ENCODE measurements around the gene SPEN.

DNA sequence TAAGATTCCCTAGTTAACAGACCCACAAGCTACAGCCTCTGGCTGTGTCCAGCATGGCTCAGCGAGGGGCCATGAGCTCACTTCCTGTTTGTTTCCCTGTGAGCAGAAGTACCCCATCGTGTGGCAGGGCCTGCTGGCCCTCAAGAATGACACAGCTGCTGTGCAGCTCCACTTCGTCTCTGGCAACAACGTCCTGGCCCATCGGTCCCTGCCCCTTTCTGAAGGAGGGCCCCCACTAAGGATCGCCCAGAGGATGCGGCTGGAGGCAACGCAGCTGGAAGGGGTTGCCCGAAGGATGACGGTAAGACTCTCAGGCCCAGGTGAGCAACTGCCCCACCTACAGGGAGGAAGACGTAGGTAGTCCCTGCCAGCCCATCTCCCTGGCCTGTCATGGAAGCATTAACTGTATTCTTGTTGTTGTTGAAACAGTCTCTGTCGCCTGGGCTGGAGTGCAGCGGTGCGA is 90.2 kb downstream of the SPEN start:
- TF ChIP-seq, protein P1, sequence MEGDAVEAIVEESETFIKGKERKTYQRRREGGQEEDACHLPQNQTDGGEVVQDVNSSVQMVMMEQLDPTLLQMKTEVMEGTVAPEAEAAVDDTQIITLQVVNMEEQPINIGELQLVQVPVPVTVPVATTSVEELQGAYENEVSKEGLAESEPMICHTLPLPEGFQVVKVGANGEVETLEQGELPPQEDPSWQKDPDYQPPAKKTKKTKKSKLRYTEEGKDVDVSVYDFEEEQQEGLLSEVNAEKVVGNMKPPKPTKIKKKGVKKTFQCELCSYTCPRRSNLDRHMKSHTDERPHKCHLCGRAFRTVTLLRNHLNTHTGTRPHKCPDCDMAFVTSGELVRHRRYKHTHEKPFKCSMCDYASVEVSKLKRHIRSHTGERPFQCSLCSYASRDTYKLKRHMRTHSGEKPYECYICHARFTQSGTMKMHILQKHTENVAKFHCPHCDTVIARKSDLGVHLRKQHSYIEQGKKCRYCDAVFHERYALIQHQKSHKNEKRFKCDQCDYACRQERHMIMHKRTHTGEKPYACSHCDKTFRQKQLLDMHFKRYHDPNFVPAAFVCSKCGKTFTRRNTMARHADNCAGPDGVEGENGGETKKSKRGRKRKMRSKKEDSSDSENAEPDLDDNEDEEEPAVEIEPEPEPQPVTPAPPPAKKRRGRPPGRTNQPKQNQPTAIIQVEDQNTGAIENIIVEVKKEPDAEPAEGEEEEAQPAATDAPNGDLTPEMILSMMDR (IDR thresholded peaks at IDR 0.05; ENCODE audit: insufficient read depth, low read depth, low read length), result no peak
- no peak for TF ChIP-seq EZH2 (IDR thresholded peaks at IDR 0.05; ENCODE audit: insufficient read depth, low read length)

All from astrocyte (in vitro differentiated cells and primary cell).